Smooth muscle cell of bladder (primary cell): ENCODE measurements around the gene P2RX2. TPM values are rescaled to one million over a fixed set of nuclear protein-coding genes. Genes with fewer than 3 reads are reported as not detected.

Experiments
- total RNA-seq: library from RNA; depleted of rRNA; stranded (reverse); fragments of >200 nt; gene quantifications from 2 replicates; pipeline ENCODE4 v1.2.3, GENCODE V29; 2014

Gene P2RX2
- total RNA-seq = not detected in 2 replicates

DNA sequence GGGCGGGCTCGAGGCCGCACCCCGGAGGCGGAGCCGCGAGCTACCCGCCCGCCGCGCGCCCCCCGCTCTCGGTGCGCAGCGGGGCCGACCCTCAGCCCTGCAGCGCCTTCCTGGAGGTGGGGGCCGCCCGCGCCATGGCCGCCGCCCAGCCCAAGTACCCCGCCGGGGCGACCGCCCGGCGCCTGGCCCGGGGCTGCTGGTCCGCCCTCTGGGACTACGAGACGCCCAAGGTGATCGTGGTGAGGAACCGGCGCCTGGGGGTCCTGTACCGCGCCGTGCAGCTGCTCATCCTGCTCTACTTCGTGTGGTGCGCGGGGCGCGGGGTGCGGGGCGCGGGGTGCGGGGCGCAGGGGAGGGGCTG lies at the start of gene P2RX2:
TSS of gene P2RX2 (plus strand) at position 94 of the 361 bp plus-strand sequence. CDS start at position 135, 41 bp downstream.

DNA sequence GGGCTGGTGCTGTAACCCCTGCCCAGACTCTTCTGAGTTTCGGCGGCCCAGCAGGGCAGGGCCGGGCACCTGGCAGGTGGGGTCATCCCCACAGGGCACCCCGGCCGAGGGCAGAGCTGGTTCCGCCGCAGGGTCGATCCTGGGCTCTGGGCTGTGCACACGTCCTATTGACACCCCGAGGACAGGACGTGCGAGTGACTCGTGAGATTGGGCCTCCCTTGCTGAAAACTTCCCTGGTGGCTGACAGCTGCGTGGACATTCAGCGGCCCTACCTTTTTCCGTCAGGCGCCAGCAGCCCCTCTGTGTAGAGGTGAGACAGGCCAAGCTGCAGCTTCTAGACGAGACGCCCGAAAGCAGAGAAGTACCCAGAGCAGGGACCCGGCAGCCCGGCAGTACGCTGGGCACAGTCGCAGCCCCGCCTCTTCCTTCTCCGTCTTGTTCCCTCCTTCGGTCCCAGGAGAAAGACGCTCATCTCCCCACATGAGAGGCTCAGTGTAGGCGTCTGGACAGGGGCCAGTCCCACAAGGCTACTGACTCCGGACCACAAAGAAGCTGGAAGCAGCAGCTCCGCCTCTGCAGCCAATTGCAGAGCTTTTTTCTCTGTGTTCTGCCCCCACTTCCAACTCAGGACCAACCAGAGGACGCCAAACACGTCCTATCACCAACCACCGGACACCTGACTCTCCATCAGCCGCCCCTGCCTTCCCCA lies 8.4 kb upstream of the P2RX2 start, which contains the start of gene LRCOL1:
TSS of gene LRCOL1 (minus strand) at position 532 of the 709 bp plus-strand sequence. CDS start 4,331 bp downstream, outside the sequence.

Other genes starting within 250 kb of the P2RX2 start
- 1.0 and 1.1 TPM in 2 replicates for gene FBRSL1, start 128.6 kb upstream of the P2RX2 start, total RNA-seq
- 0.14 TPM in 1 of 2 replicates, not detected in the other for gene LRCOL1, start 8.2 kb upstream of the P2RX2 start, total RNA-seq
- 7.3 and 9.7 TPM in 2 replicates for gene POLE, start 68.6 kb downstream of the P2RX2 start, total RNA-seq
- gene PXMP2, start 68.8 kb downstream of the P2RX2 start, total RNA-seq = 16.8 and 19.2 TPM in 2 replicates
- gene PGAM5, start 92.1 kb downstream of the P2RX2 start, total RNA-seq = 22.3 and 29.0 TPM in 2 replicates
- 52.4 and 63.3 TPM in 2 replicates for gene ANKLE2, start 143.1 kb downstream of the P2RX2 start, total RNA-seq
- 103 and 185 TPM in 2 replicates for gene GOLGA3, start 210.1 kb downstream of the P2RX2 start, total RNA-seq